ENCODE results near the gene NYNRIN.
"Not testable (repeated sequence)": the region's sequence is repeated elsewhere in the genome, so short reads cannot be mapped to it uniquely, and the experiment has no call there.

Gene NYNRIN

GRCh38 chr14:24443053-24443665 lies 44.4 kb downstream of the NYNRIN start:
- FAIRE-seq (no peak), DNase-seq (ENCODE audit: low spot score) (no peak)

- not testable (repeated sequence) for DNase-seq (ENCODE audit: low spot score); FAIRE-seq
These were observed 52.0 kb downstream of the NYNRIN start for GRCh38 chr14:24450828-24451227.

- no peak for FAIRE-seq
These were observed 58.2 kb downstream of the NYNRIN start for GRCh38 chr14:24456980-24457379.

GRCh38 chr14:24458736-24459135 lies 59.9 kb downstream of the NYNRIN start:
- FAIRE-seq: no peak
- no peak for DNase-seq (ENCODE audit: low spot score)

More at GRCh38 chr14:24456980-24457379, 58.2 kb downstream of the NYNRIN start:
- DNase-seq (ENCODE audit: low spot score): no peak

GRCh38 chr14:24459331-24459730 lies 60.5 kb downstream of the NYNRIN start:
- no peak for DNase-seq (ENCODE audit: low spot score)
- FAIRE-seq: no peak

GRCh38 chr14:24461336-24461735 lies 62.5 kb downstream of the NYNRIN start:
- FAIRE-seq (no peak), DNase-seq (ENCODE audit: low spot score) (no peak)

- DNase-seq (ENCODE audit: low spot score) (no peak), FAIRE-seq (no peak)
These were observed 64.4 kb downstream of the NYNRIN start for GRCh38 chr14:24463017-24463883.

- DNase-seq (ENCODE audit: low spot score): no peak
- FAIRE-seq: no peak
These were observed 65.3 kb downstream of the NYNRIN start for GRCh38 chr14:24463884-24464785.

GRCh38 chr14:24465368-24465767 lies 66.6 kb downstream of the NYNRIN start:
- DNase-seq (ENCODE audit: low spot score) (no peak), FAIRE-seq (no peak)

GRCh38 chr14:24465805-24466204 lies 67.0 kb downstream of the NYNRIN start:
- FAIRE-seq: no peak
- DNase-seq (ENCODE audit: low spot score): no peak

All from RCC 7860 (cell line).